Left ventricle myocardium inferior (tissue), 1 donor: ENCODE data around the gene CNGB1. TPM values are rescaled to one million over a fixed set of nuclear protein-coding genes. Genes with fewer than 3 reads are reported as not detected.

ENCODE experiments used
- DNase-seq: peaks from one replicate; pipeline ENCODE4 v3.0.0-alpha.2; 2020
- H3K27ac ChIP-seq: fragments of 200-600 bp; replicated peaks from 2 replicates; pipeline ENCODE4 v1.8.0; 2021
- H3K27me3 ChIP-seq: fragments of 200-600 bp; 2 replicates; pipeline ENCODE4 v1.8.0; 2021; ENCODE audit warnings: low read depth
- H3K36me3 ChIP-seq: fragments of 200-600 bp; 2 replicates; pipeline ENCODE4 v1.8.0; 2021
- H3K4me1 ChIP-seq: fragments of 200-600 bp; 2 replicates; pipeline ENCODE4 v1.8.0; 2021
- H3K4me3 ChIP-seq: fragments of 200-600 bp; 2 replicates; pipeline ENCODE4 v1.8.0; 2021; ENCODE audit warnings: mild to moderate bottlenecking, moderate library complexity
- H3K9me3 ChIP-seq: fragments of 200-600 bp; replicated peaks from 2 replicates; pipeline ENCODE4 v1.8.0; 2021
- CTCF ChIP-seq: fragments of 200-600 bp; IDR thresholded peaks from 2 replicates; pipeline ENCODE4 v1.8.0; 2021; ENCODE audit warnings: antibody characterized with exemption, mild to moderate bottlenecking, borderline replicate concordance
- intact Hi-C: fragments of 100-400 bp; cut with micrococcal nuclease; formaldehyde crosslinking; loops from one replicate; pipeline ENCODE4 v1.11.0; 2022
- total RNA-seq: library from RNA; stranded (reverse); fragmentation: NEBNext Ultra II Directional; extraction: Animal tissue kit (Norgen Biotek cat#: 25700); gene quantifications from one replicate; pipeline ENCODE4 v1.2.1, GENCODE V29; 2021
- donor health status: DM: no; HTN: yes; CAD: no; lungs with severe emphysema.

CNGB1 gene
- total RNA-seq, 1 donor from 2014 or later: not detected

DNA sequence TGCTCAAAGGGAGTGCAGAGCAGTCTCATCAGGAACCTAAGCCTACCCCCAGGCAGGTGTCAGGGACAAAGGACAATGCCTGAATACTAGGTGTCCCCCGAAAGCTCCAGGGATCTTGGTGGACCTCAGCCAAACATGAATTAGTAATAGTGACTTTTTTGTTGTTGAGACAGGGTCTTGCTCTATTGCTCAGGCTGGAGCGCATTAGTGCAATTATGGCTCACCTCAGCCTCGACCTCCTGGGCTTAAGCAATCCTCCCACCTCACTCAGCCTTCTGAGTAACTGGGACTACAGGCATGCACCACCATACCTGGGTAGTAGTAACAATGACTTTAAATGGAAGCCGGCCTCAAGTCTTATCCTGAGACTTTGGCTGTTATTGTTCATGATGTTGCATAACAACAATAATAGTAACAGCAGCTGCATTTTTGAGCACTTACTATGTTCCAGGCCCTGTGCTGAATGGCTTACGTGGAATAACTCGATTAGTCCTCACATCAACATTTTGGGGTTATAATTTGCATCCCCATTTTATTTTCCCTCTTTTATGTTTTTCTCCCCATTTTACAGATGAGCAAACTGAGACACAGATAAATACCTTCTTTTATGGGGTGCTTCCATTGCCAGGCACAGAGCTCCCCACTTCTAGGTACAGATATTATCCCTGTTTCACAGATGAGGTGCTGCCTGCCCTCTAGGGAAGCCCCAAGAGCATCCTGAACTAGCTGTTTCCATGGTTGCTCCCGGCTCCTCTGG is 19.5 kb downstream of the CNGB1 start:
- TF ChIP-seq CTCF: no peak
- intact Hi-C loops: no loop called here
- Histone ChIP-seq H3K9me3 (no peaks in the 10 kb centered on the region), H3K4me3 (no peak overlapping the region), H3K27me3 (peaks cover 22% of the 10 kb centered on the region), H3K36me3 (no peaks in the 10 kb centered on the region), H3K27ac (no peak overlapping the region), H3K4me1 (no peaks in the 10 kb centered on the region)
- DNase-seq: no peak

- no peak overlapping the region for H3K4me3 ChIP-seq
- H3K27ac ChIP-seq: no peak overlapping the region
- H3K27me3 ChIP-seq: peaks cover 22% of the 10 kb centered on the region
- no peaks in the 10 kb centered on the region for H3K9me3 ChIP-seq
- DNase-seq: no peak
- no peaks in the 10 kb centered on the region for H3K4me1 ChIP-seq
- H3K36me3 ChIP-seq: no peaks in the 10 kb centered on the region
- no peak for TF ChIP-seq CTCF
- intact Hi-C loops: no loop called here
Measured at GRCh38 chr16:57950382-57950781, 20.5 kb downstream of the CNGB1 start.

DNA sequence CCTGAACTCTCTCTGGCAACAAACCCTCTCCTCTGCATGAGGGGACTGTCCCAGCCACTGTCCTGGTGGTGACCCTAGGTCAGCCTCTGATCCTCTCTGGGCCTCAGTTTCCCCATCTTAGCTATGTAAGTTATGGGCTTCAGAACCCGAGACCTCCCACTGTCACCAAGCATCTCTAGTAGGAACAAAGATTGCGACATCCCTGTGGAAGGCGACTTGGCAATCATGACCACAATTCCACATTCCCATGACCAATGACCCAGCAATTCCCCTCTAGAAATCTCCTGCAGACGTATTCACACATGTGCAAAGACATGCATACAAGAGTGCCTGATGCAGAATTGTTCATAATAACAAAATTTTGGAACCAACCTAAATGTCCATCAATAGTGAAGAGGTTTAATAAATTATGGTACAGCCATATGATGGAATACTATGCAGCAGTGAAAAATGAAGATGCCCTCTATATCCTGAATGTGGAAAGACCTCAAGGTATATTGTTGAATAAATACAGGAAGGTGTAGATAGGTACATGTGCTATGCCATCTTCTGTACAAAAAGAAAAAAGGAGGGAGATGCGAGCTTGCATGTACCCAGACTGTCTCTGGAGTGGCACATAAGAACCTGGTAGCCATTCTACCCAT is 21.2 kb downstream of the CNGB1 start:
- H3K27ac ChIP-seq: no peak overlapping the region
- H3K9me3 ChIP-seq: no peaks in the 10 kb centered on the region
- intact Hi-C loops: no loop called here
- TF ChIP-seq CTCF: no peak
- H3K4me1 ChIP-seq: no peaks in the 10 kb centered on the region
- DNase-seq: no peak
- H3K27me3 ChIP-seq: peaks cover 22% of the 10 kb centered on the region
- H3K4me3 ChIP-seq: no peak overlapping the region
- H3K36me3 ChIP-seq: no peaks in the 10 kb centered on the region

GRCh38 chr16:57949013-57949412 is 21.9 kb downstream of the CNGB1 start:
- DNase-seq: no peak
- Histone ChIP-seq H3K27ac (no peak overlapping the region), H3K4me3 (no peak overlapping the region), H3K36me3 (no peaks in the 10 kb centered on the region), H3K9me3 (no peaks in the 10 kb centered on the region), H3K27me3 (peaks cover 22% of the 10 kb centered on the region), H3K4me1 (no peaks in the 10 kb centered on the region)
- intact Hi-C loops: no loop called here
- no peak for TF ChIP-seq CTCF

DNA sequence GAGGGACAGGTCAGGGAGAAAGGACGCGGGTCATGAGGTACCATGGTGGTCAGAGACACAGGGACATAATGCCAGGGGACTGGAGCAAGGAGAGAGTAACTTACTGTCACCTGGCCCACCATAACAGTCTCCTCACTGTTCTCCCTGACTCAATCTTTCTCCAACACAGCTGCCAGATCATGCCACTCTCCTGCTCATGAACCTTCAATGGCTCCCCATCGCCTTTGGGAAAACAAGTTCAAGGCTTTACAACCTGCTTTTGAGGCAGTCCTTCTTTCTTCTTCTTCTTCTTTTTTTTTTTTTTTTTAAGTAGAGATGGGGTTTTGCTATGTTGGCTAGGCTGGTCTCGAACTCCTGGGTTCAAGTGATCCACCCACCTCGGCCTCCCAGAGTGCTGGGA is 22.9 kb downstream of the CNGB1 start:
- Histone ChIP-seq H3K4me3 (no peak overlapping the region), H3K27me3 (peaks cover 22% of the 10 kb centered on the region), H3K36me3 (no peaks in the 10 kb centered on the region), H3K4me1 (no peaks in the 10 kb centered on the region), H3K9me3 (no peaks in the 10 kb centered on the region), H3K27ac (no peak overlapping the region)
- DNase-seq: no peak
- TF ChIP-seq CTCF: no peak
- intact Hi-C loops: no loop called here
